HG03575 (cell line): Measurements from ENCODE around the gene PRDM16.

ENCODE experiments used
- ATAC-seq: cut with Tn5 transposase; IDR thresholded peaks from one replicate; pipeline ENCODE4 v1.9.1; 2021; ENCODE audit not compliant: unreplicated experiment, insufficient number of reproducible peaks, low FRiP score; ENCODE audit errors: extremely low read depth

Gene PRDM16

DNA sequence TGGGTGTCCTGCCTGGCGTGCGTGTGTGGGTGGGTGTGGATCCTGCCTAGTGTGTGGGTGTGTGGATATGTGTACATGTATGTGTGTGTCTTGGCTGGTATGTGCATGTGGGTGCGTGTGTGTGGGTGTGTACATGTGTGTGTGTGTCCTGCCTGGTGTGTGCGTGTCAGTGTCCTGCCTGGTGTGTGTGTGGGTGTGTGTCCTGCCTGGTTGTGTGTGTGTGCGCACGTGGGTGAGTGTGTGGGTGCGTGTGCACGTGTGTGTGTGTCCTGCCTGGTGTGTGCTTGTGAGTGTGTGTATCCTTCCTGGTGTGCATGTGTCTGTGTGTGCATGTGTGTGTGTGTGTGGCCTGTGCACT lies 60.1 kb downstream of the PRDM16 start:
- ATAC-seq: no peak

DNA sequence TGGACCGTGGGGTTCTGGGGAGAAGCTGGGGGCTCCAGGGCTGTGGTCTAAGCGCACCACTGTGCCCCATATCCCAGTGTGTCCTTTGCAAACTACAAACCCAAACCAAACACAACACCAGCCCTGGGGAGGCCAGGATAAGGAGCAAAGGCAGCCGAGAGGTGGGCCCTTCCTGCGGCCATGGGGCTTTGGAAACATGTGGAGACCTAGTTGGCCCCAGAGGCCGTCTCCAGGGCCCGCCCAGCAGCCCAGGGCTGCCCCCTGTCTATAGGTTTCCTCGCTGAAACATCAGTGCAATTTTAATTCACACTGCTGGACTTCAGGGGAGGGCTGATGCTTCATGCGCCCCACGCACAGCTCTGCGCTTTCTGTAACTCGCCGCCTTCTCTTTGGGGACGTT lies 61.3 kb downstream of the PRDM16 start:
- ATAC-seq: no peak

- no peak for ATAC-seq
These were observed 63.7 kb downstream of the PRDM16 start for GRCh38 chr1:3132660-3133059.

DNA sequence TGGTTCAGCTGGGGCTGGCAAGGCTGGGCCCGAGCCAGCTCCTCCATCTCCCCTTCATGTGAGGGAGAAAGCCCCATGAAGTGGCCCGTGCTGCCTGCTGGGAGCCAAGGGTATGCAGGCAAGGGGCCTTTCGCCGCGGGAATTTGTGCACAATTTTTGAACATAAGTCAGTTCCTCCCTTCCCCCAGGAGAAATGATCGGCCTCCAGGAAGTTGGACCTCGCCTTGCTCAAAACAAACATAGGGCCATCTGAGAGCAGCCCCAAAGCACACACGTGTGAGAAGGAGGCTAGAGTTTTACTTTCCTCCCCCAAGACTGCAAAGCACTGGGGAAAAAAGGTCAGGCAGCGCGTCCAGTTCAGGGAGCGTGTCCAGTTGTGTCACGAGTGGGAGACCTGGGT lies 64.7 kb downstream of the PRDM16 start:
- ATAC-seq: no peak

DNA sequence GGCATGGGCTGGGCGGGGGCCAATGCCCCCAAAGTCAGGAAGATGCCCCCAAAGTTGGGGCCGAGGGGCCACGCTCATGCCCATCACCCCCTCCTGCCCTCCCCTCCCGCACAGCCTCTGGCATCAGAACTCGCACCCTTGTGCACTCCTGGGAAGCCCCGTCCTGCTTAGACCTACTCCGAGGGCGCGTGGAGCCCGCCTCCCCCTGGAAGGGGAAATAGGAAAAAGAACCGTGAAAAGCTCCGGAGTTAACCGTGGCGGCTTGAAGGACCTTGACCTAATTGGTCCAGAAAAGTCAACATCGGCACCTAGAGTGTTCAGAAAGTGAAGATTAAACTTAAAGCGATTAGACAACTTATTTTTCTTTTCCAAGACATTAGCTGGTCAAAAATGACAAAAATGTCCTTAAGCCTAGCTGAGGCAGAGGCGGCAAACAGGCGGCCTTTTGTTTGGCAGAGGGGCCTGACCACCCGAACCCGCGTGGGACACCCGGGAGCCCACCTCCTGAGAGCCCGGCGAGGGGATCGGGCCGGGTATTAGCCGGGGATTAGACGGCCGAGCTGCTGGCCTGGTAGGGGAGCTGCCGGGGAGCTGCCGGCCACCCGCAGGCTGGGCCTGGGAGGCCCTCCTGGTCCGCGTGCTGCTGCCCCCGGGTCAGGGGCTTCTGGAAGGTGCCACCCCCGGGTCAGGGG lies 65.5 kb downstream of the PRDM16 start:
- no peak for ATAC-seq

DNA sequence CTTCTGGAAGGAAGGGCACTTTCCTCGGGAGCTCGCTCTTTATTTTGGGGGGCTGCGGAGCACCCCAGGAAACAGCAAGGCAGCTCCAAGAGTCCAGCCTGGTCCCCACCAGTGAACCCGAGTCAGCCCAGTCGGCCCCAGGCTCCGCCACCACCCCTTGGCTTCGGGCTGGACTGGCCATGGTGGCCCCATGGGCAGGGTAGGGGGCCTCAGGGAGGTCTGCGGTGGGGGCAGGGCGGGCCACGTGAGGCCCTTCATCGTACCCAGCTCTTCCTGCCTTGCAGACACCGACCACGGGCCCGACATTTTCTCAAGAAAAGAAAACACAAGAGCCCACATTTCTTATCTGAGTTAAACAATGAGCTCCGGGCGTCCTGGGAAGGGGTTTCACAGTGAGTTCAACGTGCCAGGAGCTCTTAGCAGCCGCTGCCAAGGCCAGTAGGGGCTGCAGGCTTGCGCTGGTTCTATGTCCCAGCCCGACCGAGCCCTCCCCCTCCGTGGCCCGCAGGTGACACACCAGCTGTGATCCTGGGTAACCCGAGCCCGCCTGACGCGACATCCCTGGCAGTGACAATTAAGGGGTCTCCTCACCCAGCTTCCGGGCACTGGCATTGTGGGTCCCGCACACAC lies 66.2 kb downstream of the PRDM16 start:
- no peak for ATAC-seq

- no peak for ATAC-seq
These were observed 66.9 kb downstream of the PRDM16 start for GRCh38 chr1:3135744-3136455.

GRCh38 chr1:3136532-3136931 lies 67.5 kb downstream of the PRDM16 start:
- no peak for ATAC-seq

- ATAC-seq: no peak
These were observed 68.4 kb downstream of the PRDM16 start for GRCh38 chr1:3137111-3138100.

GRCh38 chr1:3138623-3139151 lies 69.7 kb downstream of the PRDM16 start:
- ATAC-seq: no peak

DNA sequence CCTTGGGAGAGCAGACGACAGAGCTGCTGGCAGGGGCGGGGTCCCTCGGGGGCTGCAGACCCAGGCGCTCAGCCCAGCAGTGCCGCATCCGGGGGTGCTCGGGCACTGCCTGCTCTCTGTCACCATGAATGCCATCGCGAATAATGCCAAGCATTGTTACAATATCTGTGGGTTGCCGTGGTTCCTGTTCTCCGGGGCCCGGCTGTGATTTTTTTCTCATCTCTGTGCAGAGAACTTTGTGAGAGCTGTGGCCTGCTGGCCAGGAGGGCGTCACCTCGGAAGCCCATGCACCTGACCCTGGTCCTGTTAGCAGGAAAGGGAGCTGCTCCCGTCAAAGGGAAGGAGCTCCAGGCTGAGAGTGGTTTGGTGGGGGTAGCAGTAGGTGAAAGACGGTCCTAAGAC lies 70.4 kb downstream of the PRDM16 start:
- no peak for ATAC-seq

DNA sequence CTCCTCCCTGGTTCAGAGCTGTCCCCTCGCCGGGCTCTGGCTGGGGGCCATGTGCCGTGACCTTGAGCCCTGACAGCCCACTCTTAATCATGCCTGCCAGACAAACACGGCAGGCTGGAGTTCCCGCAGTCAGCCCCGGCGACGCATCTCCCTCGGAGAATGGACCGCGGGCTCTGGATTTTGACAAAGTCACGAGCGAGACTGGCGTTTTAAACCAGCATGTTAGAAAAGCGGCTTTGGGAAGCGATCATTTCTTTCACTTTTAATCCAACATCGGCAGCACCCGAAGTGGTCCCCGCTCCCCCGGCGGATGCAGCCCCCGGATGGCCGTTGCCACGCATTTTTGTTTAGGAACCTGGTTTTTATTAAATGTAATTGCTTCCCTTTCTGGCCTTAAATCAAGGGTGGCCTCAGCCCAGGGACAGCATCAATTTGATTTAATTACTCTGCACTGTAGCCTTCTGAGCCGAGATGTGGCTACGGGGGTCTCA lies 70.9 kb downstream of the PRDM16 start:
- no peak for ATAC-seq

DNA sequence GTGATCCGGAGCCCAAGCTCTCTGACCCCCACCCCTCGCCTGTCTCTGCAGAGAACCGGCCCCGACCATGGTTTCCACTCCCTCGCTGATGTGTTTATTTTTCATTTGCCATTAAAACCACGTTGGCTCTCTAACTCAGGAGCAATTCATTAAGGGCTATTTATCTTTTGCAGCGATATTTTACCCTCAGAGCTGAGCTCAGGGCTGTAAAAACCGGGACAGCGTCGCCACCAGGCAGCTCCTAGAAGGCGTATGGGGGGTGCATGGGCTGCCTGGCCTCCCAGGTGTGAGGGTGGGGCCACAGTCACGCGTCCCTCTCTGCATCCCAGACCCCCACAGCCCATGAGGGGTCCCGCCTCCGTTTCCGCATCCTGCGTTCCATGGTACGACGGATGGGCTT lies 71.4 kb downstream of the PRDM16 start:
- ATAC-seq: no peak

DNA sequence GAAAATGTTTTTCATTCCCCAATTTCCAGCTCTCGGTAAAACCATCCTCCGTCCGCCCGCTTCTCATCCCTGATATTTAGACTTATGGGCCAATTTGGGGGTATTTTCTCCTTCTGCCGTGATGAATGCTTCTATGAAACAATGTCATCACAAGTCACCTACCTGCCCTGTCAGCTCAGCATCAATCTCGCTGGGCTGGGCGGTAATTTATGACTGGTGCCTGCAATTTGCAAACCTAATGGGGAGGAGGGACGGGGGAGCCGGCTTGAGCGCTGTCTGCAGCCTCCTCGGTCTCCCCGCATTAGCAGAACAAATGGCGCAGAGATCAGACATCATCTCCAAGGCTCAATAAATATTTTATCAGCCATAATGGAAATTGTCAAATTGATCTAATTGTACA lies 72.1 kb downstream of the PRDM16 start:
- ATAC-seq: no peak

DNA sequence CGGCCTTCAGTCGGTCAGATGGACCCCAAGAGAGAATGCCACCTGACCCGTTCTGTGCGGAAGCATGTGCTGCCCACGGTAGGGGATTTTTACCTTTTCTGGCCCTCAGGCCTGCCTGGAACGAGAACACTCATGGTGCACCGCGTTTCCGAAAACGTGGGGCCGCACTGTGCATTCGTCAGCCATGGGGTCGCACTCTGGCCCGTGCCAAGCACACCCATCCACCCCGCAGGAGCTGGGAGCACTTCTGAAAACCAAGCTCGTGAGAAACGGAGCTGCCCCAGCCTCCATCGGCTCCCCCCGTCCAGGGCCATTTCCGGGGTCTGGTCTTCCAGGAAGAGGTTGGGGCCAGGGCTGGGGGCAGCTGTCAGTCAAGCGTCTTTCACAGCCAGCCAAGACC lies 72.8 kb downstream of the PRDM16 start:
- ATAC-seq: no peak

DNA sequence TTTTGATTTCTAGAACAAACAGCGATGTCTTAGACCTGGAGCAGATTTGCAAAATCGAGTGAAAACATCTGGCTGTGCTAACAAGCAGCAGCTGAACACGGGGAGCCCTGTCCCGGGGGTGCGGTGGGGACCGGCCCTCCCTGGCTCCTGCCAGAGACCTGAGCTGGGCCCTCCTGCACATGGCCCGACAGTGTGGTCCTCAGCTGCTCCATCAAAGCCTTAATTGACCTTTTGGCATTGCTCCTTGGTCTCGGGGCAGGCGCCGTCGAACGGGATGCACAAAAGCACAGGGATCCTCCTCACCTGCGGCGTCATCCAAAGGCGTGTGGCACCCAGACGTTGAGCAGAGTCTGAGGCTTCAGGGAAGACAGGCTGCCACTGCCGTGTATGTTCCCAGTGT lies 73.2 kb downstream of the PRDM16 start:
- no peak for ATAC-seq

DNA sequence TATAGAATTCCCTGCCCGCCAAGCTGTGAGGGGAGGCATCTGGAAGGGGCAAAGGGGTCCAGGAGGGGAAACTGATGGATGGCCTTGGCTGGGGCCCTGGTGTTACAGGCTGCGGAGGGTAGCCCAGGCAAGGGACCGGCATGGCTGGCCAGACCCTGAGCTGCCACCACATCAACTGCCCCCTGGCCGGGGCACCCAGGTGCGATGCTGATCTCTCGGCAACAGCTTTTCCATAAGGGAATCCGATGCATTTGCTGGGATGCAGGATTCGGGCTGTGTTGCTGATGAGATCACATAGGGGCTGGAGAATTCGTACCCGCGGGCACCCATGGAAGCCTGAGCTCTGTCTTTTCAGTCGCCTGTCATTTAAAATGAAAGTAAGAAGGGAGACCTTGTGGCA lies 73.7 kb downstream of the PRDM16 start:
- ATAC-seq: no peak

- no peak for ATAC-seq
These were observed 76.7 kb downstream of the PRDM16 start for GRCh38 chr1:3145532-3146325.
